GM18519 (cell line): Measurements from ENCODE around the gene CYTL1.

Source experiments
- ATAC-seq: cut with Tn5 transposase; IDR thresholded peaks from one replicate; pipeline ENCODE4 v1.9.1; 2021; ENCODE audit warnings: mild to moderate bottlenecking, moderate library complexity; ENCODE audit not compliant: unreplicated experiment, low FRiP score

CYTL1 gene

DNA sequence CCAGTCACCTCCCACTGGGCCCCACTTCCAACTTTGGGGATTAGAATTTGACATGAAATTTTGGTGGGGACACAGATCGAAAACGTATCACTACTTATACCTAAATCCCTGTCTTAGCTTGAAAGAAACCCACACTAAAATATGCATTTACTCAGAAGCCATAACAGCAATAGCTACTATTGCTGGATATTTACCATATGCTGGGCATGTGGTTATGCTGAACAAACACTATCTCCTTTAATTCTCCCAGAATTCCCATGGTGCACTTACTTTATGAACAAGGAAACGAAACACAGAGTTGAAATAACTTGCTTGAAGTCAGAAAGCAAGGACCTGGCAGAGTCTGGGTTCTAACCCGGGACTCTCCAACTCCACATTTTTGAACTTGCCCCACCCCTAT lies 39.3 kb downstream of the CYTL1 start:
- no peak for ATAC-seq

- no peak for ATAC-seq
These were observed 44.5 kb downstream of the CYTL1 start for GRCh38 chr4:4974727-4975126.

GRCh38 chr4:4971796-4972195 lies 47.5 kb downstream of the CYTL1 start:
- no peak for ATAC-seq

DNA sequence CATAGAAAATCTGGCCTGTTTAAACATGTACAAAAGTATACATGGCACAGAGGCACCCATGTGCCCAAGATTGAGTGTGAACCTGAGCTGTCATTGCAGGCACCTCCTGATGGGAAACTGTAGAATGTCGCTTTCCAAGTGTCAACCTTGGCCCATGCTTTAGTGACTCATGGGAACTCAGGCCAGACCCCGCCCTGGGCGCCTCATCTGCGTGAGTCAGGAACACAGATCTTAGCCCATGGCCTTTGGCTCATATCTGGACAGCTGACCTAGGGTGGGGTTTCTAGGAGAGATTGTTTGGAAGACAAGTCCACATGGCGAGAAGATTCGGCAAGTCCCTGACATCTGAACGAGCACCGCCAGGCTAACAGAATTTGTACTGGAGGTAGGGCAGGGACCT lies 50.0 kb downstream of the CYTL1 start:
- ATAC-seq, result no peak

- no peak for ATAC-seq
These were observed 51.0 kb downstream of the CYTL1 start for GRCh38 chr4:4968161-4968725.
